ENCODE measurements around the gene TRIM72.

GRCh38 chr16:31277659-31278260 is 63.8 kb downstream of the TRIM72 start:
- TF ChIP-seq POLR2A (IDR thresholded peaks at IDR 0.05): no peak
- TF ChIP-seq CTCF (IDR thresholded peaks at IDR 0.05): no peak
- TF ChIP-seq EP300 (IDR thresholded peaks at IDR 0.05): no peak
- TF ChIP-seq POLR2AphosphoS5 (IDR thresholded peaks at IDR 0.05): no peak
